Peyer's patch (tissue), 4 donors: Measurements from ENCODE around the gene EHMT2. TPM values are rescaled to one million over a fixed set of nuclear protein-coding genes. Genes with fewer than 3 reads are reported as not detected.

Experiments
- DNase-seq, 3 donors: peaks; one replicate each; pipeline ENCODE4 v3.0.0-alpha.2; 2017 to 2019
- H3K27ac ChIP-seq, 4 donors: fragments of 200-600 bp; sonication (generic); one replicate each; pipeline ENCODE4 v1.5.1; 2016 to 2019
- H3K27me3 ChIP-seq, 2 donors: fragments of 200-600 bp; sonication (generic); one replicate each; pipeline ENCODE4 v1.5.1; 2019
- H3K36me3 ChIP-seq, 3 donors: fragments of 200-600 bp; sonication (generic); one replicate each; pipeline ENCODE4 v1.5.1; 2016 to 2019
- H3K4me1 ChIP-seq, 4 donors: fragments of 200-600 bp; sonication (generic); one replicate each; pipeline ENCODE4 v1.5.1; 2016 to 2019
- H3K4me3 ChIP-seq, 4 donors: fragments of 200-600 bp; sonication (generic); 1 replicate in 3 of 4; 2 replicates in 1 of 4; pipeline ENCODE4 v1.5.1; 2016 to 2019; ENCODE audit warnings: mild to moderate bottlenecking in 1 of 4
- H3K9me3 ChIP-seq, 4 donors: fragments of 200-600 bp; sonication (generic); one replicate each; pipeline ENCODE4 v1.5.1; 2016 to 2019; ENCODE audit warnings: mild to moderate bottlenecking in 1 of 4
- POLR2A ChIP-seq, 2 donors: fragments of 450-650 bp; IDR thresholded peaks; one replicate each; pipeline ENCODE4 v1.5.1; 2017; ENCODE audit warnings: antibody characterized with exemption in 2 of 2, mild to moderate bottlenecking in 2 of 2, moderate library complexity in 2 of 2
- total RNA-seq, 4 donors: library from RNA; depleted of rRNA; stranded (reverse); fragments of >200 nt; gene quantifications; one replicate each; pipeline ENCODE4 v1.1.0, GENCODE V29; 2016
- TF ChIP-seq, protein P1 (sequence below), 6 experiments: fragments of 450-650 bp in 4 of 6; fragments of 200-600 bp in 2 of 6; sonication (generic) in 1 of 6; IDR thresholded peaks; one replicate each; pipeline ENCODE4 v1.5.1; 2017 to 2019; ENCODE audit warnings: antibody characterized with exemption in 6 of 6, mild to moderate bottlenecking in 3 of 6, moderate library complexity in 1 of 6

Gene EHMT2
- total RNA-seq, 4 donors from 2014 or later, result 25.0 to 75.1 (median 50.6) TPM

DNA sequence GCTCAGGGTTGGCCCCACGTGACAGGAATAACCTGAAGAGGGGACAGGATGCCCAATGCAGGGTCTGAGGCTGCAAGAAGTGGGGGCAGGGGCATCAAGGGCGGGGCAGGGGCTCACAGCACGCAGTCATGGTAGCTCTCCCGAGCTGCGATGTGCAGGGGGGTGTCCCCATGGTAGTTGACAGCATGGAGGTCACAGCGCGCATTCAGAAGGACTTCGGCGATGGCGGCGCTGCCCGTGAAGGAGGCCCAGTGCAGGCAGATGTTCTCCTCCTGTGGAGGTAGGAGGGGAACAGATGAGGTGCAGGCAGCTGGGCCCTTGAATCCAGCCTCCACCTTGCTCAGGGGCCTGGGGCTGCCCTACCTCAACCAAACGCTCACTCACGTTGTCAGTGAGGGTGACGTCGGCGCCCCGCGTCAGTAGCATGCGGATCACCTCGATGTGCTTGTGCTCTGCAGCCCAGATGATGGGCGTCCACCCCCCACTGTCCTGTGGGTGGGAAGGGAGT is 12.9 kb downstream of the EHMT2 start:
- H3K27ac ChIP-seq, result no peak overlapping the region
- TF ChIP-seq POLR2A (IDR thresholded peaks at IDR 0.05), result no peak
- TF ChIP-seq, protein P1, sequence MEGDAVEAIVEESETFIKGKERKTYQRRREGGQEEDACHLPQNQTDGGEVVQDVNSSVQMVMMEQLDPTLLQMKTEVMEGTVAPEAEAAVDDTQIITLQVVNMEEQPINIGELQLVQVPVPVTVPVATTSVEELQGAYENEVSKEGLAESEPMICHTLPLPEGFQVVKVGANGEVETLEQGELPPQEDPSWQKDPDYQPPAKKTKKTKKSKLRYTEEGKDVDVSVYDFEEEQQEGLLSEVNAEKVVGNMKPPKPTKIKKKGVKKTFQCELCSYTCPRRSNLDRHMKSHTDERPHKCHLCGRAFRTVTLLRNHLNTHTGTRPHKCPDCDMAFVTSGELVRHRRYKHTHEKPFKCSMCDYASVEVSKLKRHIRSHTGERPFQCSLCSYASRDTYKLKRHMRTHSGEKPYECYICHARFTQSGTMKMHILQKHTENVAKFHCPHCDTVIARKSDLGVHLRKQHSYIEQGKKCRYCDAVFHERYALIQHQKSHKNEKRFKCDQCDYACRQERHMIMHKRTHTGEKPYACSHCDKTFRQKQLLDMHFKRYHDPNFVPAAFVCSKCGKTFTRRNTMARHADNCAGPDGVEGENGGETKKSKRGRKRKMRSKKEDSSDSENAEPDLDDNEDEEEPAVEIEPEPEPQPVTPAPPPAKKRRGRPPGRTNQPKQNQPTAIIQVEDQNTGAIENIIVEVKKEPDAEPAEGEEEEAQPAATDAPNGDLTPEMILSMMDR (IDR thresholded peaks at IDR 0.05), result no peak
- peaks cover 0 to 96% (median 0%) of the 10 kb centered on the region in 3 donors for H3K36me3 ChIP-seq
- H3K4me1 ChIP-seq, result peaks cover 0 to 4% (median 0%) of the 10 kb centered on the region in 4 donors
- H3K4me3 ChIP-seq, result no peak overlapping the region
- H3K9me3 ChIP-seq, result no peaks in the 10 kb centered on the region
- DNase-seq, result peak in 1 of 3 donors; percentile 40
- no peaks in the 10 kb centered on the region for H3K27me3 ChIP-seq

DNA sequence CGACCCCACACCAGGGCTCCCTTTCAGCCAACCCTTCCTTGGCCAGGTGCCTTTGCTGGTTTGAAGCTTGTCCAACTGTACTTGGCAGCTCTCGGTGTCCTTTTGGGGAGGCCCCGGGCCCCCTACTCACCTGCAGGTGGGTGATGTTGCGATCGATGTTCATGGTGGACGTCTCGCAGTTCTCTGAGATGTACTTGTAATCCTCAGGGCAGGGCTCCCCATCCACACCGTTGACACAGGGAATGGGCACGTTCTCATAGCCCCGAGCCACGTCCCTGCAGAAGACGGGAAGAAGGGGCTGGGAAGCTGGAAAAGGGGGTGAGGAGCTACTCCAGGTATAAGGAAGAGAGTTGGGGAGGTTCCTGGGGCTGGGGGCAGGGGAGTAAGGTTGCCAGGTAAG is 13.8 kb downstream of the EHMT2 start:
- DNase-seq, result peak in 1 of 3 donors; percentile 39
- H3K4me1 ChIP-seq, result peaks cover 0 to 10% (median 0%) of the 10 kb centered on the region in 4 donors
- H3K36me3 ChIP-seq, result peaks cover 0 to 90% (median 0%) of the 10 kb centered on the region in 3 donors
- no peak overlapping the region for H3K4me3 ChIP-seq
- H3K27ac ChIP-seq, result no peak overlapping the region
- H3K27me3 ChIP-seq, result no peaks in the 10 kb centered on the region
- no peak for TF ChIP-seq POLR2A (IDR thresholded peaks at IDR 0.05)
- TF ChIP-seq, protein P1 (IDR thresholded peaks at IDR 0.05), result no peak
- H3K9me3 ChIP-seq, result no peaks in the 10 kb centered on the region

DNA sequence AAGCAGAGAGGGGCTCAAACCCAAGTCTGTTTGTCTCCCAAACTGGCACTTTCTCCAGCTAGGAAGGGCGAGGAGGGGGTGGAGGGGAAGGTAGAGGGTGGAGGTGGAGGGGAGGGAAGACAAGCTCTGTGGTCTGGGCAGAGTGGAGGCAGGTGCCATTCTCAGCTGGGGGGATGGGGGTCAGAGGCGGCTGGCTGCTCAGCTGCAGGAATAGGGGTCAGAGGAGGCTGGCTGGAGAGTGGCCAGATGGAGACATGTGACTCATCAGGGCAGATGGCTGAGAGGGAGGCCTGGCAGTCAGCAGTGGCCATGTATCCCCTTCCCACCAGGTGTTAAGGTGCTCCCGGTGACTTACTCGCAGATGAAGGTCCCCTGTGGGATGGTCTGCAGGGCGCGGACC is 15.2 kb downstream of the EHMT2 start:
- H3K9me3 ChIP-seq, result no peaks in the 10 kb centered on the region
- DNase-seq, result no peak
- peaks cover 0 to 77% (median 0%) of the 10 kb centered on the region in 3 donors for H3K36me3 ChIP-seq
- no peak overlapping the region for H3K4me3 ChIP-seq
- H3K27ac ChIP-seq, result no peak overlapping the region
- no peaks in the 10 kb centered on the region for H3K27me3 ChIP-seq
- TF ChIP-seq, protein P1 (IDR thresholded peaks at IDR 0.05), result no peak
- TF ChIP-seq POLR2A (IDR thresholded peaks at IDR 0.05), result no peak
- peaks cover 0 to 10% (median 0%) of the 10 kb centered on the region in 4 donors for H3K4me1 ChIP-seq

DNA sequence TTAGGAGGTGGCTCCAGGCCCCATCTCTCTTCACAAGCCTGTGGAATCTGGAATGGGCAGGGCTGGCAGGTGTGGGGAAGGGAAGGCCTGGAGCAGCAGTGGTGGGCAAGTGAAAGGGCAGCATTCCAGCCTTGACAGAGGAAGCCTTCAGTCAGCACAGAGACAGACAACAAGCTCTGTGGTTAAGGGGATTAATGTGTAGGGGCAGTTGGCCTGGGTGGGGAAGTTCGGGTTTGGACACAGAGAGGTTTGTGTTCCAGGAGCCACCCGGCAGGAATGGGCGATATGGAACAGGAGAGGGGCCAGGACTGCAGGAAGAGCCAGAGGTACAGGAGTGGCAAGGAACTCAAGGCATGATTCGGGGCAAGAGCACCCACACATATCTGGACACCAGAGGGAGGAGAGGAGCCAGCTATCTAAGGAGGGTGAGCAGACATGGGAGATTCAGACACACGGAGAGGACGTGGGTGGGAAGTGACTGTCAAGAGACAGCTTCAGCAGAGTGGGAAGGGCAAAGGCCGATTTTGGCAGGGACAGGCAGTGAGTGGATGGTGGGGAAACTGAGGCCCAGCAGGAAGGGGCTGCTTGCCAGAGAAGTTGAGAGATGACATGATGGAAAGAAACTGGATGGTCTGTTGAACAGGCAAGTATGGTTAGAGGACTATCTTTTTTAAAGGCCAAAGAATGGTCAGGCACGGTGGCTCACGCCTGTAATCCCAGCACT is 16.2 kb downstream of the EHMT2 start:
- Histone ChIP-seq H3K27me3 (no peaks in the 10 kb centered on the region), H3K4me1 (peaks cover 0 to 14% (median 0%) of the 10 kb centered on the region in 4 donors), H3K9me3 (no peaks in the 10 kb centered on the region), H3K27ac (no peak overlapping the region), H3K36me3 (peaks cover 0 to 69% (median 0%) of the 10 kb centered on the region in 3 donors), H3K4me3 (no peak overlapping the region)
- DNase-seq, result no peak
- TF ChIP-seq, protein P1 (IDR thresholded peaks at IDR 0.05), result no peak
- no peak for TF ChIP-seq POLR2A (IDR thresholded peaks at IDR 0.05)

DNA sequence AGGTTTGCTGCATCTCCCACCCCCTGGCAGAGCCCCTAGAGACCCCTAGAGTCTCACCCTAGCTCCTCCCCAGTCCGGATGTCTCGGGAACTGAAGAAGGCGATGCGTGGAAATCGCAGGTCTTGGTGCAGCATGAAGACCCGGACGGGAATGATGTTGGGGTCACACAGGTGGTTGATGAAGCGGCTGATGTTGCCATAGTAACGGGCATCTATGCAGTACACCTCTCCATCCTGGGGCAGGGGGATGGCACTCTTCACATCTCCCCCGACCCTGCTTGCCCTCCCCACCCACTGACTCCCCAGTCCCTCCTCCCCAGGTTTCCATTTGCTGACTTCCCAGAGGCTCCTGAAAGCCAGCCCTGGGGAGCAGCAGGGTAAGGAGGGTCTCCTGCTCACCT is 16.9 kb downstream of the EHMT2 start:
- Histone ChIP-seq H3K27me3 (no peaks in the 10 kb centered on the region), H3K4me1 (peaks cover 0 to 21% (median 0%) of the 10 kb centered on the region in 4 donors), H3K27ac (no peak overlapping the region), H3K9me3 (no peaks in the 10 kb centered on the region), H3K36me3 (peaks cover 0 to 70% (median 0%) of the 10 kb centered on the region in 3 donors), H3K4me3 (no peak overlapping the region)
- TF ChIP-seq, protein P1 (IDR thresholded peaks at IDR 0.05), result no peak
- no peak for TF ChIP-seq POLR2A (IDR thresholded peaks at IDR 0.05)
- no peak for DNase-seq
